ENCODE results near the gene RPH3AL.

RPH3AL gene

GRCh38 chr17:309361-309888 is 43.2 kb downstream of the RPH3AL start:
- no peaks in the 10 kb centered on the region for H3K9me3 Mint-ChIP-seq
- H3K4me3 Mint-ChIP-seq, result no peak overlapping the region
- no peaks in the 10 kb centered on the region for H3K36me3 Mint-ChIP-seq (ENCODE audit: low read depth)
- H3K4me1 Mint-ChIP-seq, result peaks cover 30% of the 10 kb centered on the region
- TF ChIP-seq, protein P1, sequence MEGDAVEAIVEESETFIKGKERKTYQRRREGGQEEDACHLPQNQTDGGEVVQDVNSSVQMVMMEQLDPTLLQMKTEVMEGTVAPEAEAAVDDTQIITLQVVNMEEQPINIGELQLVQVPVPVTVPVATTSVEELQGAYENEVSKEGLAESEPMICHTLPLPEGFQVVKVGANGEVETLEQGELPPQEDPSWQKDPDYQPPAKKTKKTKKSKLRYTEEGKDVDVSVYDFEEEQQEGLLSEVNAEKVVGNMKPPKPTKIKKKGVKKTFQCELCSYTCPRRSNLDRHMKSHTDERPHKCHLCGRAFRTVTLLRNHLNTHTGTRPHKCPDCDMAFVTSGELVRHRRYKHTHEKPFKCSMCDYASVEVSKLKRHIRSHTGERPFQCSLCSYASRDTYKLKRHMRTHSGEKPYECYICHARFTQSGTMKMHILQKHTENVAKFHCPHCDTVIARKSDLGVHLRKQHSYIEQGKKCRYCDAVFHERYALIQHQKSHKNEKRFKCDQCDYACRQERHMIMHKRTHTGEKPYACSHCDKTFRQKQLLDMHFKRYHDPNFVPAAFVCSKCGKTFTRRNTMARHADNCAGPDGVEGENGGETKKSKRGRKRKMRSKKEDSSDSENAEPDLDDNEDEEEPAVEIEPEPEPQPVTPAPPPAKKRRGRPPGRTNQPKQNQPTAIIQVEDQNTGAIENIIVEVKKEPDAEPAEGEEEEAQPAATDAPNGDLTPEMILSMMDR (IDR thresholded peaks at IDR 0.05; ENCODE audit: unreplicated experiment in 3 of 3), result peak; percentile 74 to 79 (median 75)
- peaks cover 6% of the 10 kb centered on the region for H3K27me3 Mint-ChIP-seq (ENCODE audit: low read depth)
- H3K27ac Mint-ChIP-seq, result peak overlapping the region in 1 of 3 experiments; percentile 51

- Mint-ChIP-seq H3K27ac (peak overlapping the region; percentile 86 to 95 (median 93)), H3K9me3 (no peaks in the 10 kb centered on the region), H3K27me3 (ENCODE audit: low read depth) (peaks cover 3% of the 10 kb centered on the region), H3K4me1 (peaks cover 38% of the 10 kb centered on the region), H3K36me3 (ENCODE audit: low read depth) (no peaks in the 10 kb centered on the region), H3K4me3 (peak overlapping the region in 2 of 3 experiments; percentile 2 to 5)
- TF ChIP-seq, protein P1 (IDR thresholded peaks at IDR 0.05; ENCODE audit: unreplicated experiment in 3 of 3), result no peak
These were observed 44.7 kb downstream of the RPH3AL start for GRCh38 chr17:307741-308507.

GRCh38 chr17:307295-307691 is 45.3 kb downstream of the RPH3AL start:
- Mint-ChIP-seq H3K27ac (peak overlapping the region; percentile 86 to 95 (median 93)), H3K4me1 (peaks cover 45% of the 10 kb centered on the region), H3K27me3 (ENCODE audit: low read depth) (peaks cover 3% of the 10 kb centered on the region), H3K36me3 (ENCODE audit: low read depth) (no peaks in the 10 kb centered on the region), H3K4me3 (no peak overlapping the region), H3K9me3 (no peaks in the 10 kb centered on the region)
- TF ChIP-seq, protein P1 (IDR thresholded peaks at IDR 0.05; ENCODE audit: unreplicated experiment in 3 of 3), result no peak

DNA sequence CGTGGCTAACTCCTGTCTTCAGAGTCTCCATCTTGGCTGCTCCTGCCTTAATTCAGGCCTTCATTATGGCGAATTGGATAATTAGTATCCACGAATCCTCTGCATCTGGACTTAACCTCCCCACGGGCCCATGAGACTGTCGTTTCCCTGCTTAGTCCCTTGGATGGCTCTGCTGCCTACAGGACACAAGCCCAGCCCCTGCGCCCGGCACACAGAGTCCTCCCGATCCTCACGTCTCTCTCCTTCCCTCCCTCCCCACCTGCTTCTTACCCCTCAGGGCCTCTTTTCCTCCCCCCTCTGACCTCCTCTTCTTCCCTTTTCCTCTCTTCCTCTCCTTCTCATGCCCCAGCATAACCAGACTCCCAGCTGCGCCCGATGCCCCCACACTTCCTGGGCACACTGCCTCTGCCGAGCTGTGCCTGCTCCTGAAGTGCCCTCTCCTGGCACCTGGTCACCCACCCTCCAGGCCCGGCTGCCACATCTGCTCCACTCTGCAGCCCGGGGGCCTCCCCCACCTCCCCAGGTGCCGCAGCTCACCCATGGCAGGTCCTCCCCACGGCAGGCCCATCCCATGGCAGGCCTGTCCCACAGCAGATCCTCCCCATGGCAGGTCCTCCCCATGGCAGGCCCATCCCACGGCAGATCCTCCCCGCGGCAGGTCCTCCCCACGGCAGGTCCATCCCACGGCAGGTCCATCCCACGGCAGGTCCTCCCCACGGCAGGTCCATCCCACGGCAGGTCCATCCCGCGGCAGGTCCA is 45.9 kb downstream of the RPH3AL start:
- Mint-ChIP-seq H3K4me1 (peaks cover 51% of the 10 kb centered on the region), H3K27me3 (ENCODE audit: low read depth) (peaks cover 7% of the 10 kb centered on the region), H3K9me3 (no peaks in the 10 kb centered on the region), H3K27ac (peak overlapping the region; percentile 95 to 99 (median 96)), H3K4me3 (peak overlapping the region in 2 of 3 experiments; percentile 56 to 69), H3K36me3 (ENCODE audit: low read depth) (no peaks in the 10 kb centered on the region)
- TF ChIP-seq, protein P1 (IDR thresholded peaks at IDR 0.05; ENCODE audit: unreplicated experiment in 3 of 3), result no peak

DNA sequence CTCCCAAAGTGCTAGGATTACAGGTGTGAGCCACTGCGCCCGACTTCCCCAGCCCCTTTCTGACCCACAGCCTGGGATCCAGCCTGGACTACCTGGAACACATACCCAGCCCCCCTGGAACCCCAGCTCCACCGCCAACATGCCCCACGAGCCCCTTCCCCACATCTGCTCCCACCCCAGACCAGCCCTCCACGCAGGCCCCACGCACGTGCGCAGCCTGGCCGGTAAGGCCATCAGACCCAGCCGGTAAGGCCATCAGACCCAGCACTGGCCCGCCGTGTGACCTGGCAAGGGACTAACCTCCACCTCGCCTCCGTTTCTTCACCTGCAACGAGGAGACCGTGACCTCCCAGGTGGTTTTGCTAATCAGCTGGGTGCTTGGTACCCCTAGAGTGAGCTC is 46.5 kb downstream of the RPH3AL start:
- Mint-ChIP-seq H3K9me3 (no peaks in the 10 kb centered on the region), H3K4me3 (peak overlapping the region in 2 of 3 experiments; percentile 56 to 69), H3K27me3 (ENCODE audit: low read depth) (peaks cover 7% of the 10 kb centered on the region), H3K36me3 (ENCODE audit: low read depth) (no peaks in the 10 kb centered on the region), H3K27ac (peak overlapping the region; percentile 85 to 99 (median 96)), H3K4me1 (peaks cover 47% of the 10 kb centered on the region)
- TF ChIP-seq, protein P1 (IDR thresholded peaks at IDR 0.05; ENCODE audit: unreplicated experiment in 3 of 3), result no peak
